Raji (cell line): ENCODE results near the gene SLC7A1.

Experiments used
- POLR2A ChIP-seq: IDR thresholded peaks from 2 replicates; pipeline ENCODE4 v1.6.1; 2011; ENCODE audit warnings: low read depth, low read length, control low read depth; ENCODE audit not compliant: insufficient read depth

Gene SLC7A1

GRCh38 chr13:29595380-29596063 is at the start of gene SLC7A1:
Gene SLC7A1, minus strand, starts transcription at chr13:29595688. Its CDS starts 59,500 bp downstream, at chr13:29536188.
- TF ChIP-seq POLR2A = peak; percentile 66

DNA sequence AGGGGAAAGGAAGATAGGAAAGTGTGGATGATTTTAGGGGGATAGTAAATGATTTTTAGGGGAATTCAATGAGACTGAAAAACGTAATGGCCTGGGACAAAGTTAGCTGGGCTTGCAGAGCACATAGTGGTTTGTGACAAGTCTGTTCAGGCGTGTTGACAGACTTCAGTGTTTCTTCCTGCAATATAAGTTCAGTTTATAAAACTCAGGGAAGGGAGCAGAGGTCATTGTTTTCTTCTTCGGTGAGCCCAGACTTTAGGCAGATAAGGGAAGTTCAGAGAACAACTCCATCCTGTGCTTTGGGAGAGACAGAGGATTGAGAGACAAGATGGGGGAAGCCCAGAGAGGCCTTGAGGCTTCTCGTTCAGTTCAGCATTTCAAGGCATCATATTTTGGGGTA is 45.2 kb upstream of the SLC7A1 start:
- no peak for TF ChIP-seq POLR2A

GRCh38 chr13:29624997-29625396 is 29.5 kb upstream of the SLC7A1 start:
- TF ChIP-seq POLR2A = no peak

- TF ChIP-seq POLR2A = no peak
Observed at GRCh38 chr13:29621841-29622240, 26.4 kb upstream of the SLC7A1 start.

DNA sequence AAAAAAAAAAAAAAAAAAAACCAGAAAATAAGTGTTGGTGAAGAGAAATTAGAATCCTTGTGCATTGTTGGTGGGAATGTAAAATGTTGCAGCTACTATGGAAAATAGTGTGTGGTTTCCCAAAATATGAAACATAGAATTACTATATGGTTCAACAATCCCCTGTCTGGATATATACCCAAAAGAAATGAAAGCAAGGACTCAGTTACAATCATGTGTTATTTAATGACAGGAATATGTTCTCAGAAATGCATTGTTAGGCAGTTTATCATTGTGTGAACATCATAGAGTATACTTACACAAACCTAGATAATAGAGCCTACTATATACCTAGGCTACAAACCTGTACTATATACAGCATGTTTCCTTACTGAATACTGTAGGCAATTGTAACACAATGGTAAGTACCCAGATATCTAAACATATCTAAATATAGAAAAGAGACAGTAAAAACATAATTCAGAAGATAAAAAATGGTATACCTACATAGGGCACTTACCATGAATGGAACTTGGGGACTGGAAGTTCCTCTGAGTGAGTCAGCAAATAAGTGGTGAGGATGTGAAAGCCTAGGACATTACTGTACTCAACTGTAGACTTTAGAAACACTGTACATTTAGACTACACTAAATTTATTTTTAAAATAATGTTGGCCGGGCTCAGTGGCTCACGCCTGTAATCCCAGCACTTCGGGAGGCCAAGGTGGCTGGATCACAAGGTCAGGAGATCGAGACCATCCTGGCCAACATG is 25.7 kb upstream of the SLC7A1 start:
- no peak for TF ChIP-seq POLR2A

DNA sequence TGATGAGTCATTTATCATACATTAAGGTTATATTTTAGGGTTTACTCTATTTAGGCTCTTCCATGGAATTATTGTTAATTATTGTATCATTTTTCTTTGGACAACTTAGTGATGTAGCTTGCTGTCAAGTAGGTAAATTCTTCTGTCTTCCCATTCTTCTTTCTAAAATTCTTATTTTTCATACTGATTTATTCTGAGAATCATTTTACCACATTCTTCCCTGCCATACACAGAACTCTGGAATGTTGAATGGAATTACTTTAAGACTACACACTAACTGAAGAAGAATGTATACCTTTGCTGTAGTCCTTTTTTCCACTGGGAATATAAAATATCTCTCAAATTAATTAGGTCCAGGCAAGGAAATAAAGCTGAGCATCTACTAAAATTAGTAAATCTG is 24.5 kb upstream of the SLC7A1 start:
- no peak for TF ChIP-seq POLR2A

DNA sequence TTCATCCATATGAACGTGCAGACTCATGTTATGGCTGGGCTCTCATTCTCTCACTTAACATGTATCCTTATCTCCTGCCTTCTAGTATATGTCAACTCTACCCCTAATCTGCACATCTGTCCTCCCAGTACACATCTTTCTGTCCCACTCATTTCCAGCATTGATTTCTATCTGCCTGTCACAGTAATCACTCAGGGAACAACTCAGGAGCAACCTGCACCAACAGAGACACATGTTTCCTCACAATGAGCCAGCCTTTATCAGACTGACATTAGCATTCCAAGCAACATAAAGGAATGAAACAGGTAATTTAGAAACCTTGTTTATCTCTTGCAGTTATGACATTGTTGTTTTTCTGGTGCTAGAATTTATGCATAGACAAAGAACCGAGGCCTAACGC is 17.6 kb upstream of the SLC7A1 start:
- TF ChIP-seq POLR2A = no peak

DNA sequence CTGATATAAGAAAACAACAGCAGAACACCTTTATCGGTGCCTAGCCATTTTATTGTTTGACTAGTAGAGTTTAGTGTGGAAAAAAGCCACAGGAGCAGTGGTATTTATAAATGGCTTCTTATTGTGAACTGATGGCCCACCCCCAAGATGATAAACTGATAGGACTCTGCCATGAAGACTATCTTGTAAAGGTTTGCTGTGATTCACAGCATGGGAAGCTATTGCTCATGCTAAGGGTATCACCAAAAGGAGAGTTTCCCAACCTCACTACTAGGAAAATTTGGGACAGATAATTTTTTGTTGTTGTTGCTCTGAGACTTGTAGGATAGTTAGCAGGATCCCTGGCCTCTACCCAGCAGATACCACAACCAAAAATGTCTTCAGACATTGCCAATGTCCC is 12.0 kb upstream of the SLC7A1 start:
- TF ChIP-seq POLR2A = no peak

DNA sequence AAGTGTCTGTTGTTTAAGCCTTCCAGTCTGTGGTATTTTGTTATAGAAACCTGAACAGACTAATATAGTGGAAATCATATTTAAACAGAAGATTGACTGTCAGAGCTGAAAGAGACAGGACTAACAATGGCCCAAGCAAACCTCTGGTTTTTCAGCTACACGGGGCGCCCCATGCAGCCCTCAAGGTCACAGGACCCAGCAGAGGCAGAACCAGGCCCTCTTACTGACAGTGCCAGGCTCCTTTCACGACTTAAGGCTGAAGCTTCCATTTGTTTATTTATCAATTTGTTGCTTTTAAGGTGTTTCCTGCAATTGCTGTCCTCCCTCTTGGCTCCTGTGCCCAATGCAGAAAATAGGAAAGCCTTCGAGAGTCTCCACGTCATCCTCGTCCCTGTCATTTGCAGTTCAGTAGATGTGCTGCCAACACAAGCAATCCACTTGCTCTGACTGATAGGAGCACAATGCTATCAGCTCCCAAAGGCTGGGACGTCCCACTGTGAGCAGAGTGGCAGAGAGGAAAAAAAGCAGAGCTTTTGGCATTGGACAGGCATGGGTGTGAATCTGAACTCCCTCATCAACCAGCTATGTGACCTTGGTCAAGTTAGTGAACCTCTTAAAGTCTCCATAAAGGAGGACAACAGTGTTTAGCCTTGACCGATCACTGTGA is 10.5 kb upstream of the SLC7A1 start:
- TF ChIP-seq POLR2A = no peak

DNA sequence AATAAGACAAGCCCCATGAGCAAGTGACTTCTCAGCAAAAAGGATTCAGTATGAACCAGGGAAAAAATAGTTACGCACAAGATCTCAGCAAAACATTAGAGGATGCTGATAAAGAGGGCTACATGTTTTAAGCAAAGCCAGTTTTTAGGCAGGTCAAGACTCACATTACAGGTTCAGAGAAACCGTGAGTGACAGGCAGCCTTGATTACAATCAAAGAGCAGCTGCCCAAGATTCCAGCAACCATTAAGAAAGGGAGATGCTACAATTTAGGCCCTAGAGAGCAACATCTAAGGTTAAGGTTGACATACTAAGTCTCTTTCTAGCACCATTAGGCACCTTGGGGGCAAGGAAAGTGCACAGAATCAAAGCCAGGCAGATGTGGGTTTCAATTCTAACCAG is 2.8 kb upstream of the SLC7A1 start:
- no peak for TF ChIP-seq POLR2A

DNA sequence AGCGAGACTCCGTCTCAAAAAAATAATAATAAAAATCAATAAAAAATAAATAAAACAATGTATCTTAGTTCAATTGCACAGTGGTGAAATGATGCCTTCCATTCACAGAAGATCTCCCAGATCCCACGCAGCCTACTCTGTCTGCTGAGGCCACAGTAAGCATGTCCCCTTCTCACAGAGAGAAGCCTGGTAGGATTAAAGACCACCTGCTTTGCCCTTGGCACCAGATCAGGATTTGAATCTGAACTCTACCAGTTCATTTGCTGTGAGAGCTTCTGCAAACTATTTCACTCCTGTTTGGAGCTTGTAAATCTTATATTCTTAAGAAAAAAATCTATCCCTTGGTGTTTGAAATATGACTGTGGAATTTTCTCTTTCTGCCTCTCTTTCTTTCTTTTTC is 2.2 kb upstream of the SLC7A1 start:
- no peak for TF ChIP-seq POLR2A

DNA sequence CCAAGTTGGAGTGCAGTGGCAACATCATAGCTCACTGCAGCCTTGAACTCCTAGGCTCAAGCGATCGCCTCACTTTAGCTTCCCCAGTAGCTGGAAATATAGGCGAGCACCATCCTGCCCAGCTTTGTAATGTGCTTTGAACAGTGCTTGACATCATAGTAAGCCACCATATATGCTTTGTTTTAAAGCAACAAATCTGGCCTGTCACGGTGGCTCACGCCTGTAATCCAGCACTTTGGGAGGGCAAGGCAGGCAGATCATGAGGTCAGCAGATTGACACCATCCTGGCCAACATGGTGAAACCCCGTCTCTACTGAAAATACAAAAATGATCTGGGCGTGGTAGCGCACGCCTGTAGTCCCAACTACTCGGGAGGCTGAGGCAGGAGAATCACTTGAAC is 1.8 kb upstream of the SLC7A1 start:
- no peak for TF ChIP-seq POLR2A

GRCh38 chr13:29596064-29596418 is 553 bp upstream of the SLC7A1 start:
- no peak for TF ChIP-seq POLR2A

DNA sequence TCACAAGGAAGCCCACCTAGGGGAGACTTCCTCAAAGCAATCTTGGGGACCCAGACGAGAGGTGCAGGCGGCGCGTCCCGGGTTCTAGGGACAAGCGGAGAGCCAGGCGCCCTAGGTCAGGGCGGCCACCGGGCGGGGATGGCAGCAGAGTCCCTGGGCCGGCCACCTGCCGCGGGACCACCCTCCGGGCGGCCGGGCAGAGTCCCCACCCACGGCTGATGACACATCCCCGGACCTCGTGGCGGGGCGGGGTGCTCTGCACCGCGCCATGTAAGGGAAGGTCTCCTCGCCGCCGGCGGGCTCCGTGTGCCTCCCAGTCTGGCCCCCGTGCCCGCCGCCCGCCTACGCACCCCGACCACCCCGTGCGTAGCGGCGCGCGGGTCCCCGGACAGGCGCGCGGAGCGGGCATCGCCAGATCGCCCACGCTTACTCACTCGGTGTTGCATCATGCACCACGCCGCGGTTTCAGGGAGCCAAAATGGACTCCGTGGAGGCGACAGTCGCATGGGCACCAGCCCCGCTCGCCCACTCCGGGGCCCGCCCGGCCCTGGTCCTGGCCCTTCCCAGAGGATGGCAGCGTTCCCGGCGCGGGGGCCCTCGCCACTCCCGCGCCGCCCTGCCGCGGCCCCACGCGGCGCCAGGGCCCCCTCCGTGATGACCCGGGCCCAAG is 643 bp downstream of the SLC7A1 start:
- TF ChIP-seq POLR2A = peak; percentile 56

GRCh38 chr13:29594303-29594709 is 1.2 kb downstream of the SLC7A1 start:
- TF ChIP-seq POLR2A = no peak
